NT2/D1 (cell line): ENCODE measurements around the gene DSC1.

Source experiments
- SUZ12 ChIP-seq: IDR thresholded peaks from 2 replicates; pipeline ENCODE4 v1.6.1; 2011; ENCODE audit not compliant: insufficient read length, insufficient read depth; ENCODE audit errors: extremely low read depth
- YY1 ChIP-seq: IDR thresholded peaks from 2 replicates; pipeline ENCODE4 v1.6.1; 2011; ENCODE audit not compliant: insufficient read length, insufficient read depth

DNA sequence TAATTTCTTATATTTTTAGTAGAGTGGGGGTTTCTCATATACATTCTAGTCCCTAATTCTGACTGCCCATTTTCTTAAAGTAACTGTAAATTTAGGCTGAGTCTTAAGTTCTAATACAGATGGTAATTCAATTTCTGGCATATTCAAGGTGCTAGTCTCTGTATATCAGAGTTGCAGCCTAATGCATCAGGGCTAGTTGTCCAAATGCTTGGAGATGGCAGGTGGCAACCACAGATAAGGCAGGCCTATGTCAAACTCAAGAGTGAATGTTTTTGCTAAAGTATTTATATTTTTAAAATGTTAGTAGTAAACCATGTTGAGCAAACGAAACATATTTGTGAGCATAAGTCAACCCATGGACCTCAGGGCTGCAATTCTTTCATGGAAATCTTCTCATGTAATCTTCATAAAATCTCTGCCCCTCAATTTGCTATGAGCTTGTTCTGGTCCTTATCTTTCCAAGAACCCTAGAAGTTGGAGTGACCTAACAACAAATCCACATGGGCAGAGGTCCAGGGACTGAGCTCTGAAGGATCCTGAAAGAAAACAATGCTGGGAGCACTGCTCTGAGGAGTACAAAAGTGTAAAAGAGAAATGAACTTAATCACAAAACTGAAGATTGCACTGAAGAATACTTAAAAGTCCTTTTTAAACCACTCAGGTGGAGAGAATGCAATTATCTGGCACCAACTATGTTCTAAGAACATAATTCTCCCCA lies 33.1 kb downstream of the DSC1 start:
- TF ChIP-seq SUZ12, result no peak
- no peak for TF ChIP-seq YY1
